ENCODE data around the gene SETD2.
"Not testable (repeated sequence)": the region's sequence is repeated elsewhere in the genome, so short reads cannot be mapped to it uniquely, and the experiment has no call there.

The SETD2 gene

DNA sequence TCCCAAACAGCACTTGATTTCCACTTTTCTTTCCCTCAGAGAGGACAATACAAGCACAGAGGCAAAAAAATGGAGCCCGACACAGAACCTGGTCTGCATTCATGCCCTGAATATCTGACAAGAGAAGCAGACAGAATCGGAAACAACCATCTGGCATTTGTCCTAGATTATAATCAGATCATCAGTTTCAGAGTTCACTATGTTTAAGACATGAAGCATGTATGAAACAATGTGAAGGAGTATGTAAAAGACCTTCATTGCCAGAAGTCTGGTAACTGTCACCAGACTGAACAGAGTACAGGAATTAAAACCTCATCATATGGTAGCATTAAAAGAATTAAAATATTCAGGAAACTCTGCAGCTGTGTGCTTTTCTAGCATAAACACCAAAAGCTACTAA, 65.0 kb downstream of the SETD2 start:
- DNase-seq: no peak

DNA sequence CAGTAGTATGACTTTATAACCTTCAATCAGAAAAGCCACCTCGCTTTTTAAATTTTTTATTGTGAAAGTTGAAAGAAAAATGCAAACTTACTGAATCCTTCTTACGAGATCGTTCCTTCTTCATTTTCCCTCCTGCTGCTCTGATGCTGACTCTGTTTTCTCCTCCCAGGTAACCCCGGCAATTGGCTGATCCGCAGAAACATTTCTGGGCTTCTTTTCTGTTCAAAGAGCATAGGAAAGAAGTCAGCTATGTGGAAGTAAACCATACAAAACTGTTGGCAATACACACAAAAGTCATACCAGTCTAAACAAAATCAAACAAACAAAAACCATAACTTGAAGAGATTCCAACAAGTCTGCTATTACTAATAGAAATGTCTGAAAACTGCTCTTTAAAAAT, 66.0 kb downstream of the SETD2 start:
- DNase-seq: no peak

DNA sequence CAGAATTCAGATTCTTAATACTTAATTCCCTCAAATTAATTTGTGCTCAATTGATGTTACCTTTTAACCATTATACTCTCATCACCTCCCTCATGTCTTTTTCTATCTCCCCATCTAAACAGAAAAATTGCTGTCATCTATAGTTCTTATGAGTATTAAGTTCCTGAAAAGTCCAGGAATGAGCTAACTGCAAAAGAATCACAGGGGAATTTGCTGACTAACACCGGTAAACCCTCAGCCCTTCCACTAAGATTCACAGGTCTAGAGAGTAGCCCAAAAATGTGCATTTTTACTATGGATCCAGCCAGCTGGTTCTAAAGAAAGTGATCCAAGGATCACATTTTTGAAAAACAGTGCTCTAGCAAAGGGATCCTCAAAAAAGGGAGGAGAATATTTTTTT, 67.0 kb downstream of the SETD2 start:
- no peak for DNase-seq

DNA sequence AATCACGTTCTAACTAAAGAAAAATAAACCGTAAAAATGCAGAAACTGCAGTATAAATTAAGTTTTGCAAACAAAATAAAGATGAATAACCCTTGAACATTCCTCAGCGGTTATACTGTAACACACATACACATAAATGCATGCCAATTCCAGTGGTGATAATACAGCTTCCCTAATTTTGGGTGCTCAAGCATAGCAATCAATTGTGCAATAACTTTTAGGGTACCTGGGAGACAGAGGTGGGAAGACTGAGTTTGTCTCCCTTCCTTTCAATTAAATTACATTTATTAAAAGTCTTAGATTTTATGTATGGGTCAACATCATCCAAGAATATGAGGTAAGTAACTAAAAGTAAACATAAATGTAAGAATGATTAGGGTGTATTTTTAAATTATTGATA, 71.8 kb downstream of the SETD2 start:
- no peak for DNase-seq

DNA sequence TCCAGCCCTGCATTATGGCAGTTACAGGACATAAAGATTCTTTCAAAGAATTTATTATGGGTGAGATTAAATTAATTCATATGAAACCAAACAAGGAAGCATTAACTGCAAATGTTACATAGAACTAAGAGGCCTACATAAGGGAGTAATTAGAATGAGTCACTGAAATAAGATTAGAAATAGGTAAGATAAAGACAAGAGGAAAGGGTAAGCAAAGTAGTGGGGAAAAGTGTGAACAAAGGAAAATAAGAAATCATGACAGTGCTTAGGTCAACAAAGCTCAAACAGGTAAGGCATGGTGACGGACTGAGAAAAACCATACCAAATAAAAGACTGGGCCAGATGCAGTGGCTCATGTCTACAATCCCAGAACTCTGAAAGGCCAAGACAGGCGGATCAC, 74.3 kb downstream of the SETD2 start:
- no peak for DNase-seq

GRCh38 chr3:47086071-47086470, 77.8 kb downstream of the SETD2 start:
- no peak for DNase-seq

- DNase-seq: no peak
These were observed 80.1 kb downstream of the SETD2 start for GRCh38 chr3:47083786-47084185.

- no peak for DNase-seq
These were observed 81.4 kb downstream of the SETD2 start for GRCh38 chr3:47082519-47082918.

DNA sequence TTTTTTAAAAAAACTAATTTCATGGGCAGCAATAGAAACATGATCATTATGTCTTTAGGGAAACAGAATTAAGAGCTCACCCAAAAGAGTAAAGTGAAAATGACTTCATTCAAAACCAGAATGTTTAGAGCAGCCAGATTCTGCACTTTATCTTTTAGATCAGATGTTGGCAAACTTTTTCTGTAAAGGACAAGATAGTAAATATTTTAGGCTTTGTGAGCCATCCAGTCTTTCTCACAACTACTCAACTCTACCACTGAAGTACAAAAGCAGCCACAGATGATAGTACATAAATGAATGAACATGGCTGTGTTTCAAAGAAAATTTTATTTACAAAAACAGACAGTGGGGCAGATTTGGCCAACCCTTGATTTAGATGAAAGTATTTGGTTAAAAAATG, 84.5 kb downstream of the SETD2 start:
- no peak for DNase-seq

DNA sequence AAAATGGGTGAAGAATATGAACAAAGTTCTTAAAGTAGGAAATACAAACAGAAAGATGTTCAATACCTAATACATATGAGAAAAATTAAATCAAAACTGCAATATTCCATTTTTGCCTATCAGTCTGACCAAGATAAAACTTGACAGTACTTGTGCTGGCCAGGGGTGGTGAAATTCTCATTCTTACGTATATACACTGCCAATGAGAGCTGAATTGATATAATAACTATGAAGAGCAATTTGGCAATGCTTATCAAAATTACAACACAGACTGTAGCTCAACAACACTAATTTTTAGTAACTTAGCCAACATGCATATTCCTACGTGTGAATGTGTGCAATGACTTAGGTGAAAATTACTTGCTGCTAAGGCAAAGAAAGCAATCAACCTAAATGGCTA, 90.2 kb downstream of the SETD2 start:
- DNase-seq: no peak

- no peak for DNase-seq
These were observed 93.1 kb downstream of the SETD2 start for GRCh38 chr3:47070770-47071169.

DNA sequence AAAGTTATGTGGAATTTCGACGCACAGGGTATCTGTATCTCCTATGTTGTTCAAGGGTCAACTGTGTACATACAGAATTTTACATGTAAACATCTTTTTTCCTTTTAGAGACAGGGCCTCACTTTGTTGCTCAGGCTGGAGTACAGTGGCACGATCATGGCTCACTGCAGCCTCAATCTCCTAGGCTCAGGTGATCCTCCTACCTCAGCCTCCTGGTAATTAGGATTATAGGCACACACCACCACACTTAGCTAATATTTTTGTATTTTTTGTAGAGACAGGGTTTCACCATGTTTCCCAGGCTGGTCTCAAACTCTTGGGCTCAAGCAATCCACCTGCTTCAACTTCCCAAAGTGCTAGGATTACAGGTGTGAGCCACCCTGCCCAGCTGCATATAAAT, 97.7 kb downstream of the SETD2 start:
- DNase-seq: not testable (repeated sequence)

- no peak for DNase-seq
These were observed 98.2 kb downstream of the SETD2 start for GRCh38 chr3:47065681-47066080.

- no peak for DNase-seq
These were observed 98.9 kb downstream of the SETD2 start for GRCh38 chr3:47065058-47065457.

- no peak for DNase-seq
These were observed 106.7 kb downstream of the SETD2 start for GRCh38 chr3:47057212-47057671.

DNA sequence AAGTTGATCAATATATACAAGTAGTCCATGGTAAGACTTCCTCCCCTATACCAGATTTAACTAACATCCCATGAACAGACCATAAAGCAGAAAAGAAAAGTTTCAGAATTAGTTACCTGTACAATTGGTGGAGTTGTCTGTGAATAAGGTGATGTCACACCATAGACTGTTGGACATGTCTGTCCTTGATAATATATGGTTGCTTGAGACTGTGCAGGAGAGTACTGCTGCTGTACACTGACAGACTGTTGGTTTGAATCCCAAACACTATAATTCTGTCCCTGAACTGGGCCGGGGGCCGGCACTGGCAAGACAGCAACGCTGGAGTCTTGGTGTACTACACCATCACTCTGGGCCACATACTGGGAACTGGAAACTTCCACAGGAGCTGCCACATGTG, 107.2 kb downstream of the SETD2 start:
- DNase-seq: no peak

- no peak for DNase-seq
These were observed 109.5 kb downstream of the SETD2 start for GRCh38 chr3:47054412-47054811.

- DNase-seq: no peak
These were observed 116.2 kb downstream of the SETD2 start for GRCh38 chr3:47047673-47048072.

GRCh38 chr3:47047069-47047468, 116.8 kb downstream of the SETD2 start:
- DNase-seq: no peak

GRCh38 chr3:47042231-47042791, 121.6 kb downstream of the SETD2 start:
- DNase-seq: no peak

DNA sequence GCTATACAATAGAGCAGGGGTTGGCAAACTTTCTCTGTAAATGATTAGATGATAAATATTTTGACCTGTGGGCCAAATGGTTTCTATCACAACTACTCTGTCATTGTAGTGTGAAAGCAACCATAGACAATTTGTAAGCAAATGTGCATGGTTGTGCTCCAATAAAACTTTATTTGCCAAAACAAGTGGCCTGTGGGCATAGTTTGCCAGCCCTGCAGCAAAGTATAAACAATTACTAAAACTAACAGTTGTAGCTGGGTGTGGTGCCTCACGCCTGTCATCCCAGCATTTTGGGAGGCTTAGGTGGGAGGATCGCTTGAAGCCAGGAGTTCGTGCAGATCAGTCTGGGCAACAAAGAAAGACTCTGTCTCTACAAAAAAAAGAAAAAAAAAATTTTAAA, 122.8 kb downstream of the SETD2 start:
- DNase-seq: no peak

- not testable (repeated sequence) for DNase-seq
These were observed 126.6 kb downstream of the SETD2 start for GRCh38 chr3:47037302-47037701.

DNA sequence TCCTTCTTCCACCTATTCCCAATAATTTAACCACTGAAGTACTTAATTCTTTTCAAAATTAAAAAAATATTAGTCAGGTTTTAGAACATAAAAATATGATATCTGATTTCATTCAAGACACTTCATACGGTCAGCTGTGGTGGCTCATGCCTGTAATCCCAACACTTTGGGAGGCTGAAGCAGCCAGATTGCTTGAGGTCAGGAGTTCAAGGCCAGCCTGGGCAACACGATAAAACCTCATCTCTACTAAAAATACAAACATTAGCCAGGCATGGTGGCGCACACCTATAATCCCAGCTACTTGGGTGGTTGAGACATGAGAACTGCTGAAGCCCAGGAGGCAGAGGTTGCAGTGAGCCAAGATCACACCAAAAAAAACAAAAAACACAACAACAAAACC, 127.8 kb downstream of the SETD2 start:
- DNase-seq: no peak

- no peak for DNase-seq
These were observed 128.3 kb downstream of the SETD2 start for GRCh38 chr3:47035645-47036044.

- DNase-seq: peak; percentile 75 to 91
These were observed 128.9 kb downstream of the SETD2 start for GRCh38 chr3:47034868-47035489.

Data from NCI-H526 (cell line).